Hepatocyte (in vitro differentiated cells): ENCODE results near the gene SLC6A17. TPM values are rescaled to one million over a fixed set of nuclear protein-coding genes. Genes with fewer than 3 reads are reported as not detected.
A peak's percentile ranks its signal among the peaks of the same experiment; 100 is the strongest.

ENCODE experiments used
- DNase-seq: peaks from one replicate; pipeline ENCODE4 v3.0.0-alpha.2; 2016; ENCODE audit warnings: low spot score
- H2AFZ ChIP-seq: fragments of 200-600 bp; sonication (generic); 2 replicates; pipeline ENCODE4 v1.6.0; 2016; ENCODE audit warnings: antibody characterized with exemption, mild to moderate bottlenecking
- H3K27ac ChIP-seq: fragments of 200-600 bp; sonication (generic); 2 replicates; pipeline ENCODE4 v1.5.1; 2016; ENCODE audit warnings: mild to moderate bottlenecking
- H3K27me3 ChIP-seq: fragments of 200-600 bp; sonication (generic); 2 replicates; pipeline ENCODE4 v1.6.1; 2016
- H3K36me3 ChIP-seq: fragments of 200-600 bp; sonication (generic); replicated peaks from 2 replicates; pipeline ENCODE4 v1.5.1; 2016; ENCODE audit warnings: low read depth; ENCODE audit not compliant: insufficient read depth
- H3K4me1 ChIP-seq: fragments of 200-600 bp; sonication (generic); 2 replicates; pipeline ENCODE4 v1.5.1; 2016; ENCODE audit warnings: mild to moderate bottlenecking, moderate library complexity; ENCODE audit not compliant: insufficient read depth
- H3K4me2 ChIP-seq: fragments of 200-600 bp; sonication (generic); 2 replicates; pipeline ENCODE4 v1.6.0; 2016
- H3K4me3 ChIP-seq: fragments of 200-600 bp; sonication (generic); 2 replicates; pipeline ENCODE4 v1.5.1; 2016; ENCODE audit warnings: mild to moderate bottlenecking
- H3K79me2 ChIP-seq: fragments of 200-600 bp; sonication (generic); 2 replicates; pipeline ENCODE4 v1.6.0; 2017; ENCODE audit warnings: mild to moderate bottlenecking
- H3K9me2 ChIP-seq: fragments of 200-600 bp; sonication (generic); replicated peaks from 2 replicates; pipeline ENCODE4 v1.6.0; 2017; ENCODE audit warnings: mild to moderate bottlenecking; ENCODE audit not compliant: insufficient read depth
- H3K9me3 ChIP-seq: fragments of 200-600 bp; sonication (generic); 2 replicates; pipeline ENCODE4 v1.5.1; 2016; ENCODE audit warnings: low read depth, mild to moderate bottlenecking
- H4K20me1 ChIP-seq: fragments of 200-600 bp; sonication (generic); 2 replicates; pipeline ENCODE4 v1.6.0; 2016; ENCODE audit warnings: mild to moderate bottlenecking; ENCODE audit not compliant: insufficient read depth, poor library complexity, severe bottlenecking
- EZH2 ChIP-seq: fragments of 200-600 bp; sonication (generic); IDR thresholded peaks from 2 replicates; pipeline ENCODE4 v1.6.1; 2016; ENCODE audit warnings: antibody characterized with exemption, mild to moderate bottlenecking, borderline replicate concordance
- EZH2phosphoT487 ChIP-seq: fragments of 200-600 bp; sonication (generic); IDR thresholded peaks from one replicate; pipeline ENCODE4 v1.6.1; 2018; ENCODE audit warnings: antibody characterized with exemption, mild to moderate bottlenecking, low read depth, moderate library complexity; ENCODE audit not compliant: unreplicated experiment, severe bottlenecking
- WGBS: methylation state at CpG from one replicate; pipeline ENCODE4 v1.1.6; 2016; ENCODE audit warnings: low lambda C conversion rate; ENCODE audit errors: missing lambda C conversion rate; 5-methylcytosine and 5-hydroxymethylcytosine counted together
- polyA plus RNA-seq: library from polyadenylated mRNA; unstranded; fragments of >200 nt; fragmentation: Nextera tagmentation; extraction: Ambion mirVana; gene quantifications from 2 replicates; pipeline ENCODE4 v1.2.1, GENCODE V29; 2016
- total RNA-seq: library from RNA; depleted of rRNA; stranded (reverse); fragments of >200 nt; gene quantifications from 2 replicates; pipeline ENCODE4 v1.2.3, GENCODE V29; 2014
- TF ChIP-seq, protein P1 (sequence below): fragments of 200-600 bp; sonication (generic); IDR thresholded peaks from 2 replicates; pipeline ENCODE4 v1.5.1; 2016; ENCODE audit warnings: antibody characterized with exemption, mild to moderate bottlenecking; ENCODE audit not compliant: poor library complexity

SLC6A17 gene
- total and polyA plus RNA-seq, 2 experiments from 2014 or later: 0.36 to 0.63 TPM

GRCh38 chr1:110212169-110213142 lies 62.2 kb downstream of the SLC6A17 start:
- Histone ChIP-seq H3K9me3 (no peaks in the 10 kb centered on the region), H3K79me2 (no peaks in the 10 kb centered on the region), H3K4me2 (peak overlapping the region; percentile 99), H3K4me3 (no peak overlapping the region), H4K20me1 (no peaks in the 10 kb centered on the region), H3K27me3 (peaks cover 39% of the 10 kb centered on the region), H3K4me1 (peaks cover 14% of the 10 kb centered on the region), H2AFZ (no peak overlapping the region), H3K9me2 (no peaks in the 10 kb centered on the region), H3K27ac (no peak overlapping the region), H3K36me3 (no peaks in the 10 kb centered on the region)
- TF ChIP-seq, protein P1, sequence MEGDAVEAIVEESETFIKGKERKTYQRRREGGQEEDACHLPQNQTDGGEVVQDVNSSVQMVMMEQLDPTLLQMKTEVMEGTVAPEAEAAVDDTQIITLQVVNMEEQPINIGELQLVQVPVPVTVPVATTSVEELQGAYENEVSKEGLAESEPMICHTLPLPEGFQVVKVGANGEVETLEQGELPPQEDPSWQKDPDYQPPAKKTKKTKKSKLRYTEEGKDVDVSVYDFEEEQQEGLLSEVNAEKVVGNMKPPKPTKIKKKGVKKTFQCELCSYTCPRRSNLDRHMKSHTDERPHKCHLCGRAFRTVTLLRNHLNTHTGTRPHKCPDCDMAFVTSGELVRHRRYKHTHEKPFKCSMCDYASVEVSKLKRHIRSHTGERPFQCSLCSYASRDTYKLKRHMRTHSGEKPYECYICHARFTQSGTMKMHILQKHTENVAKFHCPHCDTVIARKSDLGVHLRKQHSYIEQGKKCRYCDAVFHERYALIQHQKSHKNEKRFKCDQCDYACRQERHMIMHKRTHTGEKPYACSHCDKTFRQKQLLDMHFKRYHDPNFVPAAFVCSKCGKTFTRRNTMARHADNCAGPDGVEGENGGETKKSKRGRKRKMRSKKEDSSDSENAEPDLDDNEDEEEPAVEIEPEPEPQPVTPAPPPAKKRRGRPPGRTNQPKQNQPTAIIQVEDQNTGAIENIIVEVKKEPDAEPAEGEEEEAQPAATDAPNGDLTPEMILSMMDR: peak; percentile 8
- TF ChIP-seq EZH2: no peak
- no peak for TF ChIP-seq EZH2phosphoT487
- DNase-seq: peak; percentile 44
- 48% methylated on average over 17 of the region's 20 CpGs for WGBS

- 59% methylated on average over 2 of the region's 2 CpGs for WGBS
- Histone ChIP-seq H3K36me3 (no peaks in the 10 kb centered on the region), H3K27me3 (peaks cover 39% of the 10 kb centered on the region), H3K79me2 (no peaks in the 10 kb centered on the region), H3K9me2 (no peaks in the 10 kb centered on the region), H3K4me3 (no peak overlapping the region), H3K4me2 (no peak overlapping the region), H3K4me1 (peaks cover 14% of the 10 kb centered on the region), H3K9me3 (no peaks in the 10 kb centered on the region), H3K27ac (no peak overlapping the region), H4K20me1 (no peaks in the 10 kb centered on the region), H2AFZ (no peak overlapping the region)
- DNase-seq: no peak
- no peak for TF ChIP-seq EZH2
- TF ChIP-seq EZH2phosphoT487: no peak
- TF ChIP-seq, protein P1: no peak
Measured at GRCh38 chr1:110213143-110213540, 62.8 kb downstream of the SLC6A17 start.

GRCh38 chr1:110214454-110215404 lies 64.4 kb downstream of the SLC6A17 start:
- H3K9me2 ChIP-seq: no peaks in the 10 kb centered on the region
- H3K9me3 ChIP-seq: no peaks in the 10 kb centered on the region
- peaks cover 14% of the 10 kb centered on the region for H3K4me1 ChIP-seq
- no peaks in the 10 kb centered on the region for H3K79me2 ChIP-seq
- H2AFZ ChIP-seq: no peak overlapping the region
- 67% methylated on average over 16 of the region's 16 CpGs for WGBS
- H4K20me1 ChIP-seq: no peaks in the 10 kb centered on the region
- H3K27ac ChIP-seq: no peak overlapping the region
- TF ChIP-seq EZH2phosphoT487 (no peak), EZH2 (no peak)
- TF ChIP-seq, protein P1: no peak
- peaks cover 39% of the 10 kb centered on the region for H3K27me3 ChIP-seq
- no peak overlapping the region for H3K4me2 ChIP-seq
- no peak overlapping the region for H3K4me3 ChIP-seq
- no peaks in the 10 kb centered on the region for H3K36me3 ChIP-seq
- peak; percentile 43 for DNase-seq
